Astrocyte (in vitro differentiated cells and primary cell): ENCODE results near the gene CD177.

ENCODE experiments used
- CTCF ChIP-seq: IDR thresholded peaks from 2 replicates; pipeline ENCODE4 v1.5.1; 2011; ENCODE audit warnings: low read depth, mild to moderate bottlenecking, inconsistent platforms, low read length, moderate library complexity; ENCODE audit not compliant: insufficient read depth
- EZH2 ChIP-seq: IDR thresholded peaks from 2 replicates; pipeline ENCODE4 v1.6.1; 2012; ENCODE audit warnings: mild to moderate bottlenecking, low read length, inconsistent platforms; ENCODE audit not compliant: insufficient read depth

- TF ChIP-seq CTCF, result no peak
- TF ChIP-seq EZH2, result no peak
Measured at GRCh38 chr19:43371909-43372308, 18.4 kb downstream of the CD177 start.
